ENCODE measurements around the gene AFAP1L2. TPM values are rescaled to one million over a fixed set of nuclear protein-coding genes. Genes with fewer than 3 reads are reported as not detected.
A peak's percentile ranks its signal among the peaks of the same experiment; 100 is the strongest.

The AFAP1L2 gene
- total RNA-seq, 1 experiment from 2014 or later: 17.6 TPM

- DNase-seq (ENCODE audit: low read depth): peak; percentile 26
- in situ Hi-C loops (cut with HindIII; ENCODE audit: low pct_unique_long_range_greater_than_20kb, low sequenced_read_pairs): no loop called here
These were observed 157.5 kb downstream of the AFAP1L2 start for GRCh38 chr10:114246679-114247305.

- in situ Hi-C loops (cut with HindIII; ENCODE audit: low pct_unique_long_range_greater_than_20kb, low sequenced_read_pairs): no loop called here
- no peak for DNase-seq (ENCODE audit: low read depth)
These were observed 159.0 kb downstream of the AFAP1L2 start for GRCh38 chr10:114245121-114245791.

Other genes with a start within 250 kb of the AFAP1L2 start
- 0.49 and 1.6 TPM in 2 replicates for gene CCDC186, start 230.3 kb downstream of the AFAP1L2 start, total RNA-seq (2014; rRNA removed; shearing (Covaris generic); ENCODE audit: low replicate concordance)
- gene TDRD1, start 225.1 kb downstream of the AFAP1L2 start, total RNA-seq (2014; rRNA removed; shearing (Covaris generic); ENCODE audit: low replicate concordance): not detected in 2 replicates
- not detected in 2 replicates for gene VWA2, start 165.2 kb downstream of the AFAP1L2 start, total RNA-seq (2014; rRNA removed; shearing (Covaris generic); ENCODE audit: low replicate concordance)

All from Caki2 (cell line).